CD8-positive, alpha-beta memory T cell (primary cell): ENCODE results near the gene FNDC3B. TPM values are rescaled to one million over a fixed set of nuclear protein-coding genes. Genes with fewer than 3 reads are reported as not detected.
A peak's percentile ranks its signal among the peaks of the same experiment; 100 is the strongest.

Source experiments
- CTCF ChIA-PET: fragments of 350-600 bp; sonication (Branson Sonifier 250); formaldehyde crosslinking; loops from one replicate; lab custom pipeline; 2021; ENCODE audit warnings: antibody characterized with exemption; lab: Charles Lee
- POLR2A ChIA-PET: fragments of 350-600 bp; sonication (Branson Sonifier 250); formaldehyde crosslinking; loops from one replicate; lab custom pipeline; 2021; ENCODE audit warnings: antibody characterized with exemption; lab: Charles Lee
- DNase-seq, 5 donors: peaks; one replicate each; pipeline versions ENCODE4 v3.0.0 to v3.0.0-alpha.2; 2020 to 2022; ENCODE audit warnings: mixed read lengths in 1 of 5
- H3K27ac ChIP-seq: one replicate; pipeline ENCODE4 v1.7.0; 2013; ENCODE audit warnings: low read depth, mild to moderate bottlenecking, low read length, moderate library complexity
- H3K27me3 ChIP-seq: 2 replicates; pipeline ENCODE4 v1.7.0; 2013; ENCODE audit warnings: low read length, mild to moderate bottlenecking; ENCODE audit not compliant: insufficient read depth, poor library complexity, severe bottlenecking
- H3K36me3 ChIP-seq: 2 replicates; pipeline ENCODE4 v1.7.0; 2013; ENCODE audit warnings: mild to moderate bottlenecking, low read length, moderate library complexity; ENCODE audit not compliant: insufficient read depth
- H3K4me1 ChIP-seq: 2 replicates; pipeline ENCODE4 v1.7.0; 2013; ENCODE audit warnings: mild to moderate bottlenecking, low read length, moderate library complexity; ENCODE audit not compliant: insufficient read depth
- H3K4me3 ChIP-seq: 2 replicates; pipeline ENCODE4 v1.7.0; 2013; ENCODE audit warnings: mild to moderate bottlenecking, low read length
- H3K9me3 ChIP-seq: 2 replicates; pipeline ENCODE4 v1.7.0; 2013; ENCODE audit warnings: mild to moderate bottlenecking, low read length
- H3K27ac Mint-ChIP-seq, 8 donors: one replicate each; pipeline ENCODE4 v1.8.0; 2020 to 2021; ENCODE audit warnings: mixed read lengths in 8 of 8, mild to moderate bottlenecking in 6 of 8, inconsistent platforms in 3 of 8, moderate library complexity in 3 of 8
- H3K27me3 Mint-ChIP-seq, 2 donors: one replicate each; pipeline ENCODE4 v1.8.0; 2020 to 2021; ENCODE audit warnings: mixed read lengths in 2 of 2, mild to moderate bottlenecking in 1 of 2, moderate library complexity in 1 of 2
- H3K36me3 Mint-ChIP-seq, 3 donors: one replicate each; pipeline ENCODE4 v1.8.0; 2020 to 2021; ENCODE audit warnings: mixed read lengths in 3 of 3, inconsistent platforms in 1 of 3, mild to moderate bottlenecking in 1 of 3
- H3K4me1 Mint-ChIP-seq, 3 donors: one replicate each; pipeline ENCODE4 v1.8.0; 2020 to 2021; ENCODE audit warnings: mixed read lengths in 3 of 3, inconsistent platforms in 1 of 3, mild to moderate bottlenecking in 1 of 3
- H3K4me3 Mint-ChIP-seq, 7 donors: one replicate each; pipeline ENCODE4 v1.8.0; 2020 to 2021; ENCODE audit warnings: mixed read lengths in 7 of 7, mild to moderate bottlenecking in 6 of 7, moderate library complexity in 4 of 7, inconsistent platforms in 2 of 7
- H3K9me3 Mint-ChIP-seq, 5 donors: one replicate each; pipeline ENCODE4 v1.8.0; 2020 to 2022; ENCODE audit warnings: mixed read lengths in 5 of 5, mild to moderate bottlenecking in 3 of 5, moderate library complexity in 2 of 5, inconsistent platforms in 1 of 5
- polyA plus RNA-seq: library from polyadenylated mRNA; unstranded; fragments of 300-500 nt; fragmentation: Illumina TruSeq; gene quantifications from one replicate; pipeline ENCODE4 v1.2.3, GENCODE V29; 2021
- total RNA-seq, 2 experiments: library from RNA; stranded (reverse); gene quantifications; one replicate each; pipeline ENCODE4 v1.2.3, GENCODE V29; 2021

FNDC3B gene
- total and polyA plus RNA-seq, 3 experiments from 2014 or later: 8.7 to 18.6 (median 17.4) TPM

- H3K4me1 Mint-ChIP-seq: peaks cover 14 to 17% (median 16%) of the 10 kb centered on the region in 3 donors
- ChIA-PET CTCF (no interaction called here), POLR2A (no interaction called here)
- no peak overlapping the region for H3K4me3 ChIP-seq
- no peaks in the 10 kb centered on the region for H3K9me3 Mint-ChIP-seq
- no peaks in the 10 kb centered on the region for H3K27me3 Mint-ChIP-seq
- no peaks in the 10 kb centered on the region for H3K4me1 ChIP-seq
- H3K27me3 ChIP-seq: no peaks in the 10 kb centered on the region
- peak overlapping the region in 1 of 8 donors; percentile 61 for H3K27ac Mint-ChIP-seq
- peaks cover 6% of the 10 kb centered on the region for H3K36me3 ChIP-seq
- no peaks in the 10 kb centered on the region for H3K9me3 ChIP-seq
- no peak overlapping the region for H3K4me3 Mint-ChIP-seq
- peaks cover 5 to 24% (median 12%) of the 10 kb centered on the region in 3 donors for H3K36me3 Mint-ChIP-seq
- no peak for DNase-seq
- H3K27ac ChIP-seq: no peak overlapping the region
Observed at GRCh38 chr3:172283841-172284357, 244.5 kb downstream of the FNDC3B start.

DNA sequence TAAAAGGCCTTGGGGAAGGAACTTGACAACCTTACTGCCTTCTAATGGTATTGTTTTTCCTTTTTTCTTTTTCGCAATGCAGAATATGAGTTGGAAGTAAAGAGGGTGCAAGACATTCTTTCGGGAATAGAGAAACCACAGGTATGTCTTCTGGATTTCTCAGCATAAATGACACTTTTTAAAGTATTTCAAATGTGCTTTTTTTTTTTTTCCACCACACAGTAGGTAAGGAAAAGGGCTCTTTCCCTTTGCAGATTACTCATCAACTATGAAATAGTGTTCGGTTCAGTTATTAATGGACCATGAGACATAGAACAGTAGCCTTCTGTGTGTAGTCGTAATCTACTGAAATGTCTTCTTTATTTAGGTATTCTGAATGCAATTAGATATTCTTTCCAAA lies 246.5 kb downstream of the FNDC3B start:
- ChIA-PET CTCF (no interaction called here), POLR2A (no interaction called here)

DNA sequence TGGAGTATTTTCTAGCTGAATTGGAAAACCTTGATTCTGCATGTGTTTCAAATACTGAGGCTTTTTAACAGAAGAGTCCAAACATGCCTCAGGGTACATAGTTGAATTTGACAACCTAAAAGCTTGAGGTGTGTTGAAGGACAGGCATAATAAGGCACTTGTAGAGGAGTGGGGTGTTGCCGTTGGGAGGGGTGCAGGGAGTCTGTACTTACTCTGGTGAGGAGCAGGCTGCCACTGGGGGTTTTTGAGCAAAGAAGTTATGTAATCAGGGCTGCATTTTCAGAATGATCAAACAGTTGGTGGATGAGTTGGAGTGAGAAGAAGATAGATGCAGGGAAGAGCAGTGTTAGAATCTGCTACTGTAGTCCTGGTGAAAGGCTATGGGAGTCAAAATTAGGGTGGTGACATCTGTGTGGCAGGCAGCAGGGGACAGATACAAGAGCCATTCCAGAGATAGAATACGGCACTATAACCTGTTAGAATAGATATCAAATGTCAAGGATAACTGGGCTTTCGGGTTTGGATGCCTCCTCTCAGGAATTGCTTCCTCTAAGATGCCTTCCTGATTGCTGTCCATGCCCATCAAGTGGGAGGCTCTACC lies 247.3 kb downstream of the FNDC3B start:
- DNase-seq: no peak
- Mint-ChIP-seq H3K27ac (peak overlapping the region in 2 of 8 donors; percentile 5 to 35), H3K9me3 (no peaks in the 10 kb centered on the region), H3K27me3 (no peaks in the 10 kb centered on the region), H3K4me1 (peaks cover 17 to 24% (median 18%) of the 10 kb centered on the region in 3 donors), H3K36me3 (peaks cover 5 to 28% (median 14%) of the 10 kb centered on the region in 3 donors), H3K4me3 (no peak overlapping the region)
- peaks cover 6% of the 10 kb centered on the region for H3K36me3 ChIP-seq
- no peak overlapping the region for H3K4me3 ChIP-seq
- no peaks in the 10 kb centered on the region for H3K27me3 ChIP-seq
- H3K4me1 ChIP-seq: no peaks in the 10 kb centered on the region
- CTCF ChIA-PET: no interaction called here
- POLR2A ChIA-PET: no interaction called here
- no peak overlapping the region for H3K27ac ChIP-seq
- no peaks in the 10 kb centered on the region for H3K9me3 ChIP-seq

More for the DNA sequence above, 246.5 kb downstream of the FNDC3B start:
- Mint-ChIP-seq H3K4me1 (peaks cover 17 to 24% (median 18%) of the 10 kb centered on the region in 3 donors), H3K4me3 (no peak overlapping the region), H3K9me3 (no peaks in the 10 kb centered on the region), H3K36me3 (peaks cover 5 to 28% (median 14%) of the 10 kb centered on the region in 3 donors), H3K27me3 (no peaks in the 10 kb centered on the region), H3K27ac (peak overlapping the region in 1 of 8 donors; percentile 42)
- H3K9me3 ChIP-seq: no peaks in the 10 kb centered on the region
- H3K36me3 ChIP-seq: peaks cover 6% of the 10 kb centered on the region
- no peak overlapping the region for H3K27ac ChIP-seq
- no peaks in the 10 kb centered on the region for H3K27me3 ChIP-seq
- H3K4me3 ChIP-seq: no peak overlapping the region
- no peak for DNase-seq
- no peaks in the 10 kb centered on the region for H3K4me1 ChIP-seq

DNA sequence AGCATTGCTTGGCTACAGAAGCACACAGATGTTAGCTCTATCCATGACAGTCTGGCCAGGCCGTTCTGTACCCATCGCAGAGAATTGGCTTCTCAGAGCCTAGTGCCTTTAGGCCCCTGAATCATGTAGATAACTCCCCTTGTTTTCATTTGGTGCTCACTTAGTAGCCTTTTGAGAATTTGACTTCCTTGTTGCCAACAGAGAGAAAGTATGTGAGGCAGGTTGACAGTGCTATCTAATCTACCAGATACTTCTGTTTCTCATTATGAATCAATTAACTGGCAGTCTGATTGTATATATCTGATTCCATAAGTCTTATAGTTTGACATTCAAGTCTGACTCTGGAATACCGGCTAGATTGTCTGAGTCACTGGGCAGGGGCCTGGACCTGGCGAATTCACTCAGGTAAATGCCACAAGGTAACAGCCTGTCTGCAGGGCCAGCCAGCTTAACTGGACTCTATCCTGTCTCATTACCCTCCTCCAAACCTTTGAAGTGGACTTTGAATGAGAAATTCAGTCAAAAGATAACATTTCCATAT lies 248.6 kb downstream of the FNDC3B start:
- Histone ChIP-seq H3K4me3 (no peak overlapping the region), H3K27ac (no peak overlapping the region), H3K9me3 (no peaks in the 10 kb centered on the region), H3K36me3 (peaks cover 6% of the 10 kb centered on the region), H3K4me1 (no peaks in the 10 kb centered on the region), H3K27me3 (no peaks in the 10 kb centered on the region)
- no peak overlapping the region for H3K27ac Mint-ChIP-seq
- H3K27me3 Mint-ChIP-seq: no peaks in the 10 kb centered on the region
- H3K36me3 Mint-ChIP-seq: peaks cover 5 to 28% (median 16%) of the 10 kb centered on the region in 3 donors
- DNase-seq: no peak
- no peaks in the 10 kb centered on the region for H3K9me3 Mint-ChIP-seq
- ChIA-PET CTCF (no interaction called here), POLR2A (no interaction called here)
- no peak overlapping the region for H3K4me3 Mint-ChIP-seq
- peaks cover 17 to 24% (median 18%) of the 10 kb centered on the region in 3 donors for H3K4me1 Mint-ChIP-seq

- H3K4me1 ChIP-seq: no peaks in the 10 kb centered on the region
- Mint-ChIP-seq H3K4me1 (peaks cover 17 to 24% (median 18%) of the 10 kb centered on the region in 3 donors), H3K27ac (peak overlapping the region in 1 of 8 donors; percentile 85), H3K4me3 (no peak overlapping the region), H3K27me3 (no peaks in the 10 kb centered on the region), H3K36me3 (peaks cover 5 to 27% (median 17%) of the 10 kb centered on the region in 3 donors), H3K9me3 (no peaks in the 10 kb centered on the region)
- peak in 1 of 5 donors; percentile 5 for DNase-seq
- H3K27me3 ChIP-seq: no peaks in the 10 kb centered on the region
- ChIA-PET CTCF (no interaction called here), POLR2A (no interaction called here)
- H3K4me3 ChIP-seq: no peak overlapping the region
- H3K36me3 ChIP-seq: peaks cover 6% of the 10 kb centered on the region
- H3K27ac ChIP-seq: no peak overlapping the region
- H3K9me3 ChIP-seq: no peaks in the 10 kb centered on the region
Observed at GRCh38 chr3:172288651-172289050, 249.3 kb downstream of the FNDC3B start.

- no peaks in the 10 kb centered on the region for H3K9me3 ChIP-seq
- H3K4me1 ChIP-seq: no peaks in the 10 kb centered on the region
- peaks cover 6% of the 10 kb centered on the region for H3K36me3 ChIP-seq
- peaks cover 5 to 31% (median 22%) of the 10 kb centered on the region in 3 donors for H3K36me3 Mint-ChIP-seq
- H3K27ac ChIP-seq: no peak overlapping the region
- H3K4me3 Mint-ChIP-seq: no peak overlapping the region
- ChIA-PET CTCF (no interaction called here), POLR2A (no interaction called here)
- no peaks in the 10 kb centered on the region for H3K27me3 Mint-ChIP-seq
- no peaks in the 10 kb centered on the region for H3K9me3 Mint-ChIP-seq
- no peak overlapping the region for H3K4me3 ChIP-seq
- no peak overlapping the region for H3K27ac Mint-ChIP-seq
- H3K27me3 ChIP-seq: no peaks in the 10 kb centered on the region
- DNase-seq: no peak
- H3K4me1 Mint-ChIP-seq: peaks cover 17 to 24% (median 18%) of the 10 kb centered on the region in 3 donors
Observed at GRCh38 chr3:172289583-172289982, 250.2 kb downstream of the FNDC3B start.

GRCh38 chr3:172290457-172290856 lies 251.1 kb downstream of the FNDC3B start:
- Histone ChIP-seq H3K9me3 (no peaks in the 10 kb centered on the region), H3K4me1 (no peaks in the 10 kb centered on the region), H3K4me3 (no peak overlapping the region), H3K27ac (no peak overlapping the region), H3K27me3 (no peaks in the 10 kb centered on the region), H3K36me3 (peaks cover 6% of the 10 kb centered on the region)
- Mint-ChIP-seq H3K9me3 (no peaks in the 10 kb centered on the region), H3K27ac (no peak overlapping the region), H3K4me1 (peaks cover 17 to 24% (median 18%) of the 10 kb centered on the region in 3 donors), H3K4me3 (no peak overlapping the region), H3K27me3 (no peaks in the 10 kb centered on the region), H3K36me3 (peaks cover 10 to 35% (median 22%) of the 10 kb centered on the region in 3 donors)
- POLR2A ChIA-PET: no interaction called here
- CTCF ChIA-PET: no interaction called here
- DNase-seq: no peak

GRCh38 chr3:172291650-172292049 lies 252.3 kb downstream of the FNDC3B start:
- H3K27ac Mint-ChIP-seq: no peak overlapping the region
- Histone ChIP-seq H3K4me3 (no peak overlapping the region), H3K36me3 (peaks cover 4% of the 10 kb centered on the region), H3K9me3 (no peaks in the 10 kb centered on the region), H3K27me3 (no peaks in the 10 kb centered on the region), H3K4me1 (no peaks in the 10 kb centered on the region), H3K27ac (no peak overlapping the region)
- H3K9me3 Mint-ChIP-seq: no peaks in the 10 kb centered on the region
- peaks cover 17 to 24% (median 18%) of the 10 kb centered on the region in 3 donors for H3K4me1 Mint-ChIP-seq
- H3K36me3 Mint-ChIP-seq: peaks cover 8 to 40% (median 24%) of the 10 kb centered on the region in 3 donors
- POLR2A ChIA-PET: no interaction called here
- no peaks in the 10 kb centered on the region for H3K27me3 Mint-ChIP-seq
- H3K4me3 Mint-ChIP-seq: no peak overlapping the region
- CTCF ChIA-PET: no interaction called here
- DNase-seq: no peak
